NCI-H2029 treated with DMSO at 0.1 percent for 48 hours (cell line): ENCODE measurements around the gene CCDC83.
"Not testable (repeated sequence)": the region's sequence is repeated elsewhere in the genome, so short reads cannot be mapped to it uniquely, and the experiment has no call there.

Source experiments
- DNase-seq: peaks from one replicate; lab custom pipeline; 2025; lab: John Stamatoyannopoulos, UW

Gene CCDC83

DNA sequence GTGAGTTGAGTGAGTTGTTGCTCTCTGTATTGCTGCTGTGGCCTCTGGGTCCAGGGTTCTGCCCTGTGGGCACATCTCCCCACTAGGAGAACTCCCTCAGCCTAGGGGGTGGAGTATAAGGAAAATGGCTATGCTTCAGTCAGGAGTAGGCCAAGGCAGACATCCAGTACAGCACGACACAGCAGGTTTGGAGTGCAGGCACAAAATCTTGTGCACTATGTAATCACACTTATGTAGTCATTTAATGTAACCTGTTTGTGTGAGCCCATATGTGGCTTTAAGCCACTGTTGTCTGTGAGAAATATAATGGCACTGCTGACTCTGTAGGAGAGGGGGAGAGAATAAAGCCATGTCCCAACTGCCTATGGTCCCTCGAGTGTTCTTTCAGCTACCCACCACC is 90.1 kb downstream of the CCDC83 start:
- no peak for DNase-seq

DNA sequence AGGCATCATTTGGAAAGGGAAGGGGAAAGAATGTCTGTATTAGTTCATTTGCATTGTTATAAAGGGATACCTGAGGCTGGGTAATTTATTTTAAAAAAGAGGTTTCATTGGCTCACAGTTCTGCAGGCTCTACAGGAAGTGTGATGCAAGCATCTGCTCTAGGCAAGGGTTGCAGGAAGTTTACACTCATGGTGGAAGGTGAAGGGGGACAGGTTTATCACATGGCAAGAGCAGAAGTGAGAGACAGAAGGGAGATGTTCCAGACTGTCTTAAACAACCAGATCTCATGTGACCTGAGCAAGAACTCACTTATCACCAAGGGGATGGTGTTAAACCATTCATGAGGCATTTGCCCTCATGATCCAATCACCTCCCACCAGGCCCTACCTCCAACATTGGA is 90.6 kb downstream of the CCDC83 start:
- DNase-seq: no peak

DNA sequence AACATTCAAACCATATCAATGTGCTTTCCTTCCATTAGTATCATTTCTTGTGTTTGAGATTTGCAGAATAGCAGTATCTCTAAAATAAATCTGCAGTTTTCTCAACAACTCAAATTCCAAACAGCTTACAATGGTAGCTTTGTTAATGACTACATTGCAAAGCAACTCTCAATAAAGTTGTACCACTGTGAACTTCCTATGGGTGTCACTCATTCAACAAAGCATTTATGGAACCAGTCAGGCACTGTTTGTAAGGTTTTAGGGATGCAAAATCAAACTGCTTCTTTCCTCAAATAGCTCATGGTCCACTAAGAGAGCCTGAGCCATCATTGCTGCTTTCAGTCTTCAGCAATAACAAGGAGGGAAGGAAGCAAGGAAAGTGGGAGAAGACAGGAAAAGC is 91.0 kb downstream of the CCDC83 start:
- no peak for DNase-seq

DNA sequence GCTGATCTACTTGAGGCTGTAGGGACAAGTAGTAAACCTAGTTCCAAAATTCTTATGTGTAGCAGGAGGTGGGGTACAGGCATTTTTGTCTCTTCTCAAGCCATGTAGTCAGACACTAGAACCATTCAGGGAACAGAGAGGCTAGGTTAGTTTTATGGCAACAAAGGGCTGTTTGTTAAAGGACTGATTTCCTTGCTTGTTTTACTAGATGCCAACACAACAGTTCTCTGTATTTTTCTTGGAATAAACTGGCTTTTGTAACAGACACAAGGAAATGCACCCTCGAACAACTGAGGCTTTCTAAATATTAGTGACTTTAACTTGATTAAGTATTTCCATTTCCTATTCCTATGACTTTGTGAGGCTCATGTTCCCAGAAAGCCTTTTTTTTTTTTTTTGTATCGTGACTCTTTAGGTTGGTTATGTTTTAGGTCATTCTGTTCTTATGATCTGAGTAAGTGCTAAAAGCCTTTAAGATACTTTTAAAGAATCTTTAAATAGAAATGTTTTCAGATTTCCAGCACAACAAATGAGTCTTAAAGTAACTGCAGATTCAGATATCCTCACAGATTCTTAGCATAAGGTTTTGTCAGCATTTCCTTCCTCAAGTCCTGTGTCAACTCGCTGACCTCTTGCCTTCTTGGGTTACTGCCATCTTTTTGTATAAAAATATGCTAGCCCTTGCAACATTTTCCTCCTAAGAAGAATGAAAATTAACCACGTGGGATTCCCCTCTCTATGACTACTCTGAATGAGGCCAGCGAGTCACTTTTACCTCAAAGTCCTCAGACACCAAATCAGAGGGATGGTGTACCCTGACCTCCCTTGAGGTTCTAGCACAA is 92.5 kb downstream of the CCDC83 start:
- no peak for DNase-seq

DNA sequence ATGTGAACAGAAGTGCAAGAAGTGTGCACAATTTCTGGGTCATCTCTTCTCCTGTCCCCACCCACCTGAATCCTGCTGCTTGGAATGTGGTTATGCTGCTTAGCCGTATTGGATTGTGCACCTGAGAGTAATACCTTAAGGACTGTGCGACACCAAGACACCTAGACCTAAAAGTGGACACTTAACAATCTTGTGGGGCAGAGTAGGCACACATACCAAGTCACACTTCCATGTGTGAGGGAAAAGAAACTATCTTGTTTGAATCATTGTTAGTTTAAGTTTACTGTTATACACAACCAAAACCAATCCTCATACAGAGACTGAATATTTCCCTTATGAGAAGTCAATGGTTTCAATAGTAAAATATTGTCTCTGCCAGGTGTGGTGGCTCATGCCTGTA is 93.7 kb downstream of the CCDC83 start:
- no peak for DNase-seq

DNA sequence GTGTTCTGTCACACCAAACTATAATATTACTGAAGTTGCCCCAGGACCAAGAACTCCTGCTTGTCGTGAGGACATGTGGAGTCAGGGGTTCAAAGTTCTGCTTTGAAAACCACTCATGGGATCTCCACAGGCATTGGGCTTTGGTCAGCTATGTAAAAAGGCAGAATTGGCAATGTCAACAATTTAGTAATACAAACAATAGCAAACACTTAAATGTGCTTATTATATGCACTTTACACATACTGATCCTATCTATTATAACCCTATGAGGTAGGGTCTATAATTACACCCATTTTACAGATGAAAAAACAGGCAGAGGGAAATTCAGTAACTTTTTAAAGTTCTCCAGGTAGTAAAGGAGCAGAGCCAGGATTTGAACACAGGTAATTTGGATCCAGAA is 94.6 kb downstream of the CCDC83 start:
- no peak for DNase-seq

DNA sequence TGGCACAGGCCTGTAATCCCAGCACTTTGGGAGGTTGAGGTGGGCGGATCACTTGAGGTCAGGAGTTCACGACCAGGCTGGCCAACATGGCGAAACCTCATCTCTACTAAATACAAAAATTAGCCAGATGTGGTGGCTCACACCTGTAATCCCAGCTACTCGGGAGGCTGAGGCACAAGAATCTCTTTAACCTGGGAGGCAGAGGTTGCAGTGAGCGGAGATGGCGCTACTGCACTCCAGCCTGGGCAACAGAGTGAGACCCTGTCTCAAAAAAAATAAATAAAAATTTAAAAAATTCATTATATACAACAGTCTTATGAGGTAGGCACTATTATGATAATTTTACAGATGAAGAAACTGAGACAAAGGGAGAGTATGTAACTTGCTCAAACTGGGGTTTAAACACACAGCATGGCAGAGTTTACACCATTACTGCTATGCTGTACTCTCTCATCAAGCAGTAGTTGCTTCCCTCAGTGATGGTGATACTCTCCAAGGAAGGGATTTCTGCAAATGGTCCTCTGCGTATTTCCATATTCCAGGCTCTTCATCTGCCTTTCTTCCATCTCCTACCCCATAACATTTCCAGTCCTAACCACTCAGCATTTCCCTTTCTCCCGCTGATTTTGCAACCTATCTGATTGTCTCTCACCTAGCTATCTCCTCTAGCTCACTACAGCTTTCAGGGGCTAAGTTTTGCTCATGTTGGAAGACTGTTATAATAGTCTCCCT is 95.3 kb downstream of the CCDC83 start:
- DNase-seq: no peak

DNA sequence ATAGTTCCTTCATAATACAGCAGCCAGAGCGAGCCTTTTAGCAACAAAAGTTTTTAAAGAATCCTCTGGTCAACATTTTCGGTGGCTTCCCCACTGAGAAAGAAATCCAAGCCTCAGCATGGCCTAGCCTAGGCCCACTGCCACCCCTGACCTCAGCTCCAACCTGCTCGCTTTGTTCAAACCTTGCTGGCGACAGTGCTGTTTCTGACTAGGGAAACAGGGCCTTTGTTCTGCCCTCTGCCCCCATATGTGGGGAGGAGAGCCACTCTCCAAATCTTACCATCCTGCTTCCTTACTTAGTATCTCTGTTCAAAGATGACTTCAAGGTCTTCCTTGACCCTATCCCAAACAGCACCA is 95.8 kb downstream of the CCDC83 start:
- no peak for DNase-seq

DNA sequence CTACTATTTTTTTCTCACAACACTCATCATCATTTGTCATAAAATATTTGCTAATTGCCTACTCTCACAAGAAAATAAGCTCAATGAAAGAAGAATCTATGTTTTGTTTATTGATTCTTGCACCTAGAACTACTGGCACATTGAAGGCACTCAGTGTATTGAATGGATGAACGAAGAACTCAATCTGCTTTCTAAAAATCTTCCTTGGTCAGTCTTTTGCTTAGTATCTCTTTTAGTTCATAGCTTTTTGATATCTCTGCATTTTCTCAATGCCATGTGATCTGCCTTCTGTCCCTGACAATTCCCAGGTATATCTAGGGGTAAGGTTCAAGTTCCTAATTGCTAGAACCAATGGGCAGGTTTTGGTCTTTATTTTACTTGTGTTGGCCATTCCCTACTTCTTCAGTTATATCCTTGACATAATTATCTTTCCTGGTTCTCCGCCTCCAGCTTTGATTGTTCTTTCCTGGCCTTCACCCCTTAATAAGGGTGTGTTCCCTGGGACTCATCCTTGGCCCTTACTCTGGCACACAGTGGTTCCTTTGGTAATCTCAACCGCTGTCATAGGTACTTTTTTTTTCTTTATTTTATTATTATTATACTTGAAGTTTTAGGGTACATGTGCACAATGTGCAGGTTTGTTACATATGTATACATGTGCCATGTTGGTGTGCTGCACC is 96.4 kb downstream of the CCDC83 start:
- DNase-seq: no peak

DNA sequence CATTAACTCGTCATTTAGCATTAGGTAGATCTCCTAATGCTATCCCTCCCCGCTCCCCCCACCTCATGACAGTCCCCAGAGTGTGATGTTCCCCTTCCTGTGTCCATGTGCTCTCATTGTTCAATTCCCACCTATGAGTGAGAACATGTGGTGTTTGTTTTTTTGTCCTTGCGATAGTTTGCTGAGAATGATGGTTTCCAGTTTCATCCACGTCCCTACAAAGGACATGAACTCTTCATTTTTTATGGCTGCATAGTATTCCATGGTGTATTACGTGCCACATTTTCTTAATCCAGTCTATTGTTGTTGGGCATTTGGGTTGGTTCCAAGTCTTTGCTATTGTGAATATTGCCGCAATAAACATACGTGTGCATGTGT is 96.9 kb downstream of the CCDC83 start:
- not testable (repeated sequence) for DNase-seq

DNA sequence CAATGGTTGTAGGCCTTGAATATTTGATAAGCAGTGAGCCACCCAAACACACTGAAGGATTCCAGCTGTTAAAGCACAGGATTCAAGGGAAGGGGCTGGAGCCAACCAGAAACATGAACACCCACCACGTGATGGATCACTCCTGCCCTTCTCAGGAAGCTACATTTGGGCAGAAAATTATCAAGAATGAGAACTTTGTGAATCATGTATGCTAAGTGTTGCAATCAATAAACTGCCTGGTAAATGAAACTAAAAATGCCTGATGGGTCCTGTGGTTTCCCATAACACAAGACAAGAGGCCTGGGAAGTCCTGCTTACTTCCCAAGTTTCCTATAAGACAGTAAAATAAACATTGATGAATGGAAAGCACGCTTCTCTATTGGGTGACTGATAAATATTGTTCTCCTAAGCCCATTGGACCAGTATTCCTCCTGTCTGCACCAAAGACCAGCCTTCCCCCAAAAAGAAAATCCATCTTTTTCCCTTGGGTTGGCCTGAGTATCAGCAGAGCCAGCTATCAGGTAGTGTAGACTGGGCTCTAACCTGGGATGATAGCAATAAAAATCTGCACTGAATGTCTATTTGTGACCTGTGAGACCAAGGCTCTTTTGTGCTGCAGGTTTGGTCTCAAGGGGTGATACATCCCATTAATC is 98.4 kb downstream of the CCDC83 start:
- no peak for DNase-seq

DNA sequence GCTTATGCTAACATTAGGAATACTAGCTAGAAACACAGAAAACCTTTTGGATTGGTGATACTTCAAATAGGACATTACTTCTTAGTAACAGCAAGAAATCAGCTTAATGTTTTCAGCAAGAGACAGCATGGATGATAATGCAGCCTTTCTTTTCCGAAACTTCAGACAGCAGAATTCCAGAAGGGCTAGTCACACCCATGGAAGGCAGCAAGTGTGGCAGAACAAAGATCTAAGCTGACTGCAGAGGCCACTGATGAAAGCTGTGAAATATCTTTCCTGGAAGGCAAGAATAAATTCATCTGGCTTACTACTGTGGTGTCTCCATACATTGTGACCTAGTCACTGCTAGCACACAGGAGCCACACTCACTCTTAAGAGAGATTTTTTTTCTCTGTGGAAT is 100.3 kb downstream of the CCDC83 start:
- no peak for DNase-seq

DNA sequence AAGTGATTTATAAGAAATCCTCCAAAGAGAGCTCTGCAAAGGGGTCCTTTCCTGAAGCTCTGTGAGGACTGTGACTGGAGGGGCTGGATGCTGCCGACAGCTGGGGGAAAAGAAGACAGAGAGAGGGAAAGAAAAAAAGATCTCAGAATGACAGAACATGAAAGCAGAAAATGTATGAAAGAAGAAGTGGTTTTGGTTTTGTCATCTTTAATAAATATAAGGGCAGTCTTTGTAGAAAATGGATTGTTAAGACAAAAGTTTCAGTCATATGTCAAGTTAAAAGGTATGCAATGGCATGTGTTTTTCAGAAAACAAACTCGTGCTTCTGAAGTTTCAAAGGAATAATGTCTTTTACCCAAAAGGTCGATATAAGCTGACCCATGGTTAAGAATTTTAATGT is 105.5 kb downstream of the CCDC83 start:
- DNase-seq: no peak

DNA sequence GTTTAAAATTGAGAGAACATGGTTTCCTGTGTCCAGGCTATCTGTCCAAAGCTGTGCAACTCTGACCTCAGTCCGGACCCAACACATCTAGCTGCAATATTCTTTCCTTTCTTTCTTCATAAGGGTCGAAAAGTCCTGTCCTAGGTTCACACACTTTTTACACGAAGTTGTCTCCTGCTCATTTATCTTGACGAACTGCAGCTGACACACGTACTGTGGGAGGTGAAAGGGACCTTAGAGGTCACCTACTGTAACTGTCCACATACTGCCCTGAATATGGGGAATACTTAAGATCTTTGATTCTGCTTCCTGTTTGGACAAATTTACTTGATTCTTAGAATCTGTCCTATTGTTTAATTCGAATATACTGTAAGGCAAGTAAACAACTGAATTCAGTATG is 105.9 kb downstream of the CCDC83 start:
- no peak for DNase-seq

DNA sequence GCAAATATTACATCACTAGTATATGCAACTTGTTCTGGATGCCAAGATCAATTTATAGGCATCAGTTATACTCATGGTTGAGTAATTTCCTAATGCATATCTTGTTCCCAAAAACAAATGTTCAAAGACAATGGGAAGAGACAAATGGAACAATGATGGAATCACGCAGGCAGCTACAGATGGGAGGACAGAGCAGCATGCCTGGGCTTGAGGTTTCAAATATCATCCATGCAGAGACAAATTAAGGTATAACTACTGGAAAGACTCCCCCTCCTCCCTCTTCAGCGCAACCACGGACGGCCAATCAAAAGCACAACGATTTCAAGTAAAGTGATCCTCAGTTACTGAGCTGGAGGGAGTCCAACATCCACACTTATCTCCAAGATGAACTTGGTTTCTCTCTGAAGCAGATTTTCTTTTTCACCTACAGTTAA is 106.8 kb downstream of the CCDC83 start:
- peak; percentile 46 for DNase-seq

DNA sequence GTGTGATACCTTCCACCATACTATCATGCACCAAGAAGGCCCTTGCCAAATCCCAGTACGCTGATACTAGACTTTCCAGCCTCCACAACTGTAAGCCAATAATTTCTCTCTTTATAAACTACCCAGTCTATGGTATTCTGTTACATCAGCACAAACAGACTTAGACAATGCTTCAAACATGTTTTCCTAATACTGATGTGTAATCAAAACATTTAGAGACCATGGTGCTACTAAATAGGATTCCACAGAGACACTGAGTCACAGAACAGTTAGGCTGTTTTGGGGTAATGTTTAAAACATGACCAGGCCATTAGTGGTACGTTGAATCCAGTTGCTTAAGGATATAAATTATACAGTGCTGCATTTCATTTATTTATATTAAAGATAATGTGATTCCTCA is 110.0 kb downstream of the CCDC83 start:
- DNase-seq: no peak

DNA sequence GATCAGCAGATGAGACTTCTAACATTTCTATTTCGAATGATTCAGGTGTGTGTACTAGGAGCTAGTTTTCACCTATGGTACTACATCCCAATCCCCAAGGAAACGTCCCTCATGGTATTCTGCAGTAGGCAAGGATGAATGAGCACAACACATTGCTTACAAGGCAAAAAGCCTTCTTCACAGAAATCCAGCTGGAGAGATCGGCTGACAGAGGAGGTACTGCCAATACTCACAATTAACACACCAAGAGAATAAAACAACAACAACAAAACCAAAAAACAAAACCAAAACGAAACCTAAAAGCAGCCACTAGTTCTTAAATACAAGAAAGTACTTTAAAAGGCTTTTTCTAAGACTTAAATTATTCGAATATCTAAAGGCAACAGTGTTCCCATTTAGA is 112.3 kb downstream of the CCDC83 start:
- DNase-seq: no peak
